G401 (cell line): Measurements from ENCODE around the gene CCDC88C. TPM values are rescaled to one million over a fixed set of nuclear protein-coding genes. Genes with fewer than 3 reads are reported as not detected.

Experiments used
- DNase-seq: peaks from one replicate; pipeline ENCODE4 v3.0.0-alpha.2; 2015; ENCODE audit warnings: low spot score
- in situ Hi-C: cut with HindIII; loops from 2 replicates; pipeline ENCODE4 v1.10.0; 2016; ENCODE audit warnings: low sequenced_read_pairs, mixed read lengths
- total RNA-seq: library from RNA; depleted of rRNA; stranded (reverse); fragments of >200 nt; shearing (Covaris generic); gene quantifications from 2 replicates; pipeline ENCODE4 v1.2.3, GENCODE V29; 2014

Gene CCDC88C
- total RNA-seq, 1 experiment from 2014 or later: 16.9 TPM

DNA sequence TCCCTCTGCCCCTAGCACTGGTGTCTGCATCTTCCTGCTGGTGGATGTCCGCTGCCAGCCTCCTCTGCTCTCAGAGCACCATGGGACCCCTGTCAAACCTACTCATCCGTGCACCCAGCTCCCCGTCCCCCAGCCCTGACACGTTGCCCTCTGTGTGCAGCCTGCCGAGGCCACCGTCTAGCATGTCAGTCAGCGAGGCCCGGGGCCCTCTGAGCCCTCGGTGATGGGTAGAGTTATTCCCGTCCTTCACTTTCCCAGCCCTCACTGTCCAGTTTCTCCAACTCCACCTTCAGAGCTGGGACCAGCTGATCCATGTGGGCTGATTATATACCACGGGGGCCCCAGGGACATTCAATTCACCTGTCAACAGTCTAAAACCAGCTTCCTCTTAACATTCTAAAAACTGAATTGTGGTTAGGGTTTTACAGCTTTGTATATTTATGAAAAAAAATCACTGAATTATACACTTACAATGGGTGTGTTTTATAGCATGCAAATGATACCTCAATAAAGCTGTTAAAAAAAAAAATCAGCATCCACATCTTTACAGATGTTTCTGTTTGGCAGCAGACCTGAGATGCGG, 61.3 kb downstream of the CCDC88C start:
- in situ Hi-C loops: no loop called here
- no peak for DNase-seq

DNA sequence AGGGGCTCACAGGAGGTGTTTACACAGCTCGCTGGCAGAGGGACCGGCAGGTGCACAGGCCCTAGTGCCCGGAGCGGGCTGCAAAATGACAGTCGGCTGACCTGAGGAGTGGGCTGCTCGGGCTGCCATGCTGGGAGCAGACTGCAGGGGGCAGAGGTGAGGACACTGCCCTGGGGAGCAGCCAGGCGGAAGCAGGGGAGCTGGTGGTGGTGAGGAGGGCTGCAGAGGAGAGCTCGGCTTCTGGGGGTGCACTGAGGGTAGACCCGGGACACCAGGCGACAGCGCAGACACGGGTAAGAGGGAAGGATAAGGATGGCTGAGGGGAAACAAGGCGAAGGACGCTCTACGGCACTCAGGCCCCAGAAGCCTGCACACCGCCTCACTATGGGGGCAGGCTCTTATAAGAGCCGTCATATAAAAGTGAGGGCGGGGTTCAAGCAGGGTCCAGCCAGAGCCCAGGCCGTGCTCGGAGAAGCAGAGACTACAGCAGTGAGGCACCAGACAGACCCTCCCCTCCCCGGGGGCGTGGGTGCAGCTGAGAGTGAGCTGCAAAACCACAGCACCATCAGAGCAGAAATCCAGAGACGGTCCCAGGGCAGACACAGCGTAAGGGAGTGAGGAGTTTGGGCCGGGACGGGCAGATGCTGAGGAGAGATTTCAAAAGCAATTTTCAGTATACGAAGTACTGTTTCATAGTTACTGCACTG, 62.5 kb downstream of the CCDC88C start:
- in situ Hi-C loops: no loop called here
- no peak for DNase-seq

DNA sequence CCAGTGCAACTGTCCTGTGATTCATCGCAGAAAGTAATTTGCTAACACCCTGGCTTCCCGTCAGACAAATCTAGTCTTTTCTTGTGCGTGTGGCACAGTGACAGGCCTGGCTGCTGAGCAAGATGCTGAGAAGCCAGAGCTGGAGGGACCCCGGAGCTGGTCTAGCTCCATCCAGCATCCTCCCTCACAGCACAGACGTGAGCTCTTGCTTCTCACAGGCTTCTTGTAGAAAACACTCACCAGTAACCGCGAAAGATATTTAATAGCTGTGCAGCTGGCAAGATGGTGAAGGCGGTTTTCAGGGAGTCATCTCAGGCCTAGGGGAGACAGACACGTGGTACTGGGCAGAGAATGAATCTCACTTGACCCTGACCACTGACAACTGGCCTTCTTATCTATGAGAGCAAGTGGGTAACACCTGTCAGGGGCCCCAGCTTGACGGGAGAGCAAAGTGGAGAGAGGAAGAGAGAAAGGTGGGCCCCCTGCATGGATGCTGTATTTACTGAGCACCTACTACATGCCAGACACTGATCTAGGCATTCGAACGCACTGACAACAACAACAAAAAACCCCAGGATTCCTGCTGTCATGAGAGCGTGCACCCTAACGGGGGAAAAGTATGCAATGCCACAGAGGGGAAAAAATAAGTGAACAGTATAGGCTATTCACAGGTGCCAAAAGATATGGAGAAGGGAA, 63.3 kb downstream of the CCDC88C start:
- no peak for DNase-seq
- in situ Hi-C loops: no loop called here

DNA sequence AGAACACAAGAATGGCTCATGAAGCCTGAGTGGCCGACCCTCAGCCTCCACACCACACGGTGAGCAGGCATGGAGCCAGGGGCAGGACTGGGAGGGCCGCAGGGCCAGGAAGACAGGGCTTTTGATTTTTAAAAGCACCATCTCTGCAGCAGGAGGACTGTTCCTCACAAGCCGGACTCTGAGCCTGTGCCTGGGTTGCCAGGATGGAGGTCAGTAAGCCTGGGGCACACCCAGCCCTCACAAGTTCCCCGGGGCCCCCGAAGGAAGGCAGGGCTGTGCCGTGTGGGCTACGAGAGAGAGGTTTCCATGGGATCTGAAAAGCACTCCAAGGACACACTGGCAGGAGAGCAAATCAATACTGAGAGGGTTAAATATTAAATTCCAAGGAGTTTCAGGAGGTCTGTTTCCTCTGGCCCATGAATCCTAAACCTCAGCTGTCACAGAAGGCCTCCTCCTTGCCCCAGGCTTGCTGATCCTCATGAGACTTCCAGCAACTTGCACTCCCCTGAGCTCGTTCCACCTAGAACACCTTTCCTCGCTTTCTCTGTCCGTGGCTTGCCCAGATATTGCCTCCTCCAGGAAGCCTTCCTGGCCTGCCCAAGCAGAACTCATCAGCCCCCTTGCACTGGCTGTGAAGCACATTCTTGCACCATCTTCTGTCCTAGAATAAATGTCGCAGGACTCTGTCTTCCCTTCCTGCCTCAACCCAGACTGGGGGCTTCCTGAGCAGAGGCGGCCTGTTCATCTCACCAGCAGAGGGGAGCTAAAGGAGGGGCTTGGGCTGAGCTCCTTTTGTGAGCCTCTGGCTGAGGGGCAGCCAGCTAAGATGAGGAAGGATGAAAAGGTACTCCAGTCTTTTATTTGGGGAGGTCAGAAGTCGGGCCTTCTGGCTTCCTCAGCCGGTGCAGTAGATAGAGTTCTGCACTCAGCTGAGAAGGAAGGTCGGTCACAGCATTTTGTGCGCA, 64.6 kb downstream of the CCDC88C start:
- in situ Hi-C loops: no loop called here
- no peak for DNase-seq

DNA sequence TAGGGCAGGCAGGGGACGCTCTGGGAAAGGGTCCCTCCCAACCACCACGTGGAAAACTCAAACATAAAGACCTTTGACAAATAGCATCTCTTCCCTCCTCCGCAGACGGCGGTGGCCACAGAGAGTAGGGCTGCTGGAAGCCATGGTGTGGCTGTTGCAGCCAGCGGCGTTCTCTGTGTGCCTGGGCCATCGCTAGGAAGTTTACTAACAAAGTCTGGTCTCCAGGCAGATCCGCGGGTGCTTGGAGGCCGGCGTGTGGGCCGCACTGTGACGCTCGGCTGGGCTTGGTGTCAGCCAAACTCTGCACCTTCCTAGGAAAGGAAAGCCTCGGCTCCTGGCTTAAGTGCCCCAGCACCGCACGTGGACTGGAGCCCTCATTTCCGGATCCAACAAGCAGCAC, 65.6 kb downstream of the CCDC88C start:
- in situ Hi-C loops: no loop called here
- no peak for DNase-seq

DNA sequence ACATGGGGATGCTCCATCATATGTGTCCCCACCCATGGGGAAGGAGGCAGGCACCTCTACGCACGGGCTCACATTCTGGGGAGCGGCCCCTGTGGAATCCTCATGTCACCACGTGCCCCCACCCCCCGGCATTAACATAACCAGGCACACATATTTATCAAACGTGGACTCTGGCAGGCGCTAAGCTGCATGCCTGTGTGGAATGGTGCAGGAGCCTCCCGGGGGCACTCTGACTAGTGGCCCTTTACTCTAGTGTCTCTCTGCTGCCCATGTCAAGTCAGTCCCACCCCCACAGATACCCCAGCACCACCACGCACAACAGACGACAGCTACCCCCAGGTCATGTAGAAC, 66.1 kb downstream of the CCDC88C start:
- no peak for DNase-seq
- in situ Hi-C loops: no loop called here

DNA sequence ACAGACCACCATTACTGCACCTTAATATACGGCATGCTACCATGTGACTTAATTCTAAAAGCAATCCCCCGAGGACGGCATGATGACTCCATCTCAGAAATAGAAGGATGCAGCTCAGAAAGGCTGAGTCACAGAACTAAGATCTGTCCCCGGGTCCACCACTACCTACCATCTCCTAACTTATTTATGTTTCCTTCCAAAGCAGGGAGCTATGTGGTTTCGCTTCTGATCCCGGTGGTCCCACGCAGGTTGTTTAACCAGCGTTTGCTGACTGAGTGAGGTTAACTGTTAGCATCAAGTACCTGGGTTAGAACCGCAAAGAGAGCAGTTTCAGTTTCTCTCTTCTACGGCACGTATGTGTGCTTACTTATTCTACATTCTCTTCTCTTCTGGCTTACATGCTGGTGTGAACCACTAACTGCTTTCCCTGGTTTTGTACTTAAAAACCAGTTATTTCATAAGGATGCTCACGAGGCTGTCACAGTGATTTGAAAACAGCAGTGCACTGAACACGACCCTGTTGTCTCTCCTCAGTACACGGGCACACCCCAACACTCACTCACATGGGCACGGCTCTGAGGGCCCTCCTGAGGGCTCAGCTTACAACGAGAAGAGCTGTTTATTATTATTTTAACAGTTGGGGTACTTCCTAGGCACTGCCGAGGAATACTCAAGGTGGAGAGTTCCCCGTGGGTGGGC, 66.7 kb downstream of the CCDC88C start:
- in situ Hi-C loops: no loop called here
- no peak for DNase-seq

DNA sequence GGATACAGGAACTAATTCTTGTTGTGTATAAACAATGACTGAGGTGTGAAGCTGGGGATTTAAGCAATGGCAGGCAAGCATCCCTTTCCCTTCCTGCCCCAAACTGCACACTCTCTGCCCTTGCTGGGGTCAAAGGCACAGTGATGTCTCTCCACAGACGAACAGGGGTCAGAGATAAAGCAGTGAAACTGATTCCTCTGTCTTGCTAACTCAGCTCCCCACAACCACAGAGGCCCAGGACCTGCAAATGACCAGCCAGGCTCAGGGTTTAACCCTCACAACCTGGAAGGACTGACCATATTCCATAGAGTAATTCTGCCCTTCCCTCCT, 67.2 kb downstream of the CCDC88C start:
- in situ Hi-C loops: no loop called here
- DNase-seq: no peak

DNA sequence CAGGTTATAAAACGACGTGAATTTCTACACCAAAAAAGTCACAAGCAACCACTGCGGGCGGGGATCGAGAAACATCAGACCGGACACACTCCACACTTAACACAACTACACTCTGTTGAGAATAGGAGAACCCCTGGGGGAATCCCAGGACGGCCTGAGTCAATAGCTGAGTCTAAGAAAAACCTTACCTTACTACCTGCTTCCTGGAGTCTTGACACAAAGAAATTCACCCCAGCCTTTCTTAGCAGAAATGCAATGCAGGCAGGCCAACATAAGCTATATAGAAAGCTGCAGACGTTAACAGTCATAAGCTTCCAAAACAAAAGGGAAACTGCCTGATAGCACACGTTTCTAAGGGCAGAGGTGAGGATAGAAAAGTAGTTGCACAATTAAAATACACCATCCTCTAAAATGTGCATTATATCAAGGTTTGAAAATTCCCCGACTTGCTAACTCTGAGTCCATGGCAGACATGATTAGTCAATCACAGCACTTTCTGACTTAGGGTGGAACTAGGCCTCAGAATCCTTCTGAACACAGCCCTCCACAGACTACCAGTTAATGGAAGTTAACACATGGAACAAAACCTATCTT, 68.0 kb downstream of the CCDC88C start:
- no peak for DNase-seq
- in situ Hi-C loops: no loop called here

DNA sequence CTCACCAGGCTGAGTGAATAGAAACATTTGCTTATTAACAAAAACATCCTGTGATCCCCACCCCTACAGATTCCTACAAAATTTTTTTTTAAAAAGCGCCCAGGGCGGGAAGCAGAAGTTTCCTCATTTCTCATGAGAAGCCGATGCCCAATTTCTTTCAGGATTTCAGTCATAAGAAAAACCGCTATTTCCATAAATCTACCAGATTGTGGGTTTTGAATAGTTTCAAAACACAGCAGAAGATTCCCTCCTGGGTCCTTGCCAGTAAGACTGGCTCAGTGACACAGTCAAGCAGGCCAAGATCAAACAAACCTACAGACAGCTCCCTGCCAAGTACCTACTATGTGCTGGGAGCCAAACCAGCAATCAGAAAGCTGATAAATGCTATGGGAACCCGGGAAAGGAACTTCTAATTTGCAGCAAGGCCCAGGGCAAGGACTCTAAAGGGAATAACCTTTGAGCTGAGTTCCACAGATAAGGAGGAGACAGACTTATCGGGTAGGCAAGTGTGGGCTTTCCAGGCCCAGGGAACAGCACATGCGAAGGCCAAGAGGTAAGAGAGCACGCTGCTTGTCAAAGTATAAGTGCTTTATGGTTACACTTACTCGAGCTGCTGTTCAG, 68.7 kb downstream of the CCDC88C start:
- DNase-seq: no peak
- in situ Hi-C loops: no loop called here

DNA sequence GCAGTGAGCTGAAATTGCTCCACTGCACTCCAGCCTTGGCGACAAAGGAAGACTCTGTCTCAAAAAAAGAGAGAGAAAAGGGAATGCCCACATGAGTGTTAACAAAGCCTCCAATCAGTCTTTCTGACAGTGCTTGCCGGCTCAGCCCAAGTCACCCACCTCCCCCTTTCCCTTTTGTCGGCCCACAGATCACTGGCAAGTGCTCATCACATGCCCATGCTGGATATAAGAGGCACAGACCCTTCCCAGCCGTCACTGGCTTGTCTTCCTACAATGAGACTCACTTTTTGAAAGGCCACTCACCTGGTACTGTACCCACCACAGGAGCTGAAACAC, 70.8 kb downstream of the CCDC88C start:
- DNase-seq: no peak
- in situ Hi-C loops: no loop called here

DNA sequence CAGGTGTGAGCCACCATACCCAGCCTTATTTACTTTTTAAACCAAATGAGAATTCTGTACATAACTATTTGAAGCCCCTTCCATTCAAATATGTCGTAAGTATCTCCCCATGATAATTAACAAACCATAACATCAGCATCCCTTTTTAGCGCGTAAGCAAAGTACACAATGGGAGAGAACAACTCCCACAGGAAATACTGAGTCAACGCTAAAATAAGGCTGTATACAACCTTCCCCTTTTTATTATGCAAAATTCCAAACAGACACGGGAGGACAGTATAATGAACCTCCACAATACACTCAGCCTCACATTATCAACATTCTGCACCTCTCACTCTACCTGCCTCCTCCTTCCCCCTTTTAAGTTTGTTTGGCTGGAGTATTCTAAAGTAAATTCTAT, 73.5 kb downstream of the CCDC88C start:
- in situ Hi-C loops: no loop called here

DNA sequence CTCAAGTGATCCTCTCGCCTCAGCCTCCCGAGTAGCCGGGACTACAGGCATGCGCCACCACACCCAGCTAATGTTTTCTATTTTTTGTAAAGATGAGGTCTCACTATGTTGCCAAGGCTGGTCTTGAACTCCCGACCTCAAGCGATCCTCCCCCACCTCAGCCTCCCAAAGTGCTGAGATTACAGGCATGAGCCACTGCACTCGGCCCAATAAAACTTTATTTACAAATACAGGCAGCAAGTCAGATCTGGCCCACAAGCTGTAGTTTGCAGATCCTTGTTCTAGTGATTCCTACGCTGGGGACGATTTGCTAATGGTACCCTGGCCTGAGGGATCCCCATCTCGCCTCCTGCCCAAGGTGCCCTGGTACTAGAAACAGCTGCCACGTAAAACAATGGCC, 74.6 kb downstream of the CCDC88C start:
- no peak for DNase-seq
- in situ Hi-C loops: no loop called here

More for the DNA sequence above, 73.5 kb downstream of the CCDC88C start:
- no peak for DNase-seq

DNA sequence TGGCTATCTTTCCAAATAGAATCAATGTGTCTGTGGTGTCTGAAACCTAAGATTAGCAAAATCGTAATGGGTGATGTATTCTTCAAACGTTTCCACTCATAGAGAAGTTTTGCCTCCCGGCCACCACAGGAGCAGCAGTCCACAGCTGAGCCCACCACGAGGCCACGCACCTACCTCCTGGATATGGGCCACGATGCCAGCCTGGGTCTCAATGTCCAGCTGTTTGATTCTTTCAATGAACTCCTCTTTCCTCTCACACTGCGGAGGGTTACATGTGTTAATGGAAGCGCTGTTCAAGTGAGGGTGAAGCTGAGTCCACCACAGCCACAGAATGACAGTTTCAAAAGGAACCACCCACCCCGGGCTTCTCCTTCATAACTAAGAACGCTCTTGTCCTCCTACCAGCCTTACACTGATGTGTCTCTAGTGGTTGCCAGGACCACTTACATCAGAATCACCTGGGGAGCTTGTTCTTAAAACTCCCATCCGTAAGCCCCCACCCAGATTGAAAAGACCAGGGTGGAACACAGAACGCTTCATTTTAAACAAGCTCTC, 75.3 kb downstream of the CCDC88C start:
- in situ Hi-C loops: no loop called here
- DNase-seq: no peak

DNA sequence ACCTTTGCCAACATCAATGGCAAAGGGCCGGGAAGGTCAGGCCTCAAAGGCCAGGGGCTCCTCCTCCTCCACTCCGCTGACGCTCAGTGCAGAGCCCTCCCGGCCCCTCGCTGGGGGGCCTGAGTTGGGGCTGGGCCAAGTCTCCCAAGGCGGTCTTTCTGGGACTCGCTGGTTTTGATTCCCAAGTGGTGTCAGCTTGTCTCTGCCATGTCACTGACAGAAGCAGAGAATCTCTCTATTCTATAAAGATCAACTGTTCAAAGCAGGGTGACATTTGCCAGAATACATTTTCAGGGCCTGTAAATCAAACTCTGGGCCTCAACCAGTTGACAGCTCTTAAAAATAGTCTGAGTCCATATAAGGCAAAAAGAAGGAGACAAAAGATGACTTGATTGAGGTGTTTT, 75.9 kb downstream of the CCDC88C start:
- DNase-seq: no peak
- in situ Hi-C loops: no loop called here

DNA sequence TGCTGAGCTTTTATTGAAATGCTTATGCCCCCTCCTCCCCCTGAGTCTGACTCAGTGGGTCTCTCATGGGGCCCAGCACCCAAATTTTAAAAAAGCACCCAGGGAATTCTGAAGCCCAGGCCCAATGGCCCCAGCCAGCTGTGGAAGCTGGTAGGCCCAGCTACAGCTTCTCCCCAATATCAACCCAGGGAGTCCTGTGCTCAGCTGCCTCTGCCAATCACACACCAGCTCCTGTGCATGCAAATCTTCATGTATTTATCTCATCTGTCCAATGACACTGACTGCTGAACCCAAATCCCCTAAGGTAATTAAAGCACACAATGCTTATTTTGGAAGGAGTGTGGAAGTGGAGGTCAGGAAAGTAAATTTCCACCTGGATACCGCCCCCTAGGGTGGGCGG, 76.3 kb downstream of the CCDC88C start:
- DNase-seq: no peak
- in situ Hi-C loops: no loop called here

DNA sequence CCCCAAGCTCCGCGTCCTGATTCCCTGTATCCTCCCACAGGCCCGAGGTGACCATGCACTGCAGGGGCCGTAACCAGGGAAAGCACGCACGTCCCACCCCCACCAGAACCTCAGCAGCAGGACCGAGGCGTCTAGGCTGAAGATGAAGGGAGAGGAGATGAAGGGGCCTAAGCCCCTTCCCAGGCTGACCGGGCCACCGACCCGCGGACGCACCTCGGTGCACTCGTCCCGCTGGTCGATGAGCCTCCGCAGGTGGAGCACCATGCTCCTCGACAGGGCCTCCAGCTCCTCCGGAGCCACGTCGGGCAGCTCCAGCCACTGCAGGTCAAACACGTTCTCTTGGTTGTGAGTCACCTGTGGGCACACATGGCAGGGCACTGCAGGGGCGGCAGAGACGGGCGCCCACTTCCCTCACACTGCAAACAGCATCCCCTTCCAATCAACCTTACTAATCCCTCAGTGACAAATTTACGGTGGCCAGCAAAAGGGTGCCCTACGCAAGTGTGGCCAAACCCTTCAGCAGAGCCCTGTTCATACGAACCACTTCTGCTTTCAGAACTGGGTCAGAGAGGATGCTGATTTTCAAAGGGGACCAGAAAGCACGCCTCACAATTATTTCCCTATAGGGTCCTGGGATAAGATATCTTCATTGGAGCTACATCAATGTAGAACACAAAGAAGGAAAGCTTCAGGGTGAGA, 77.8 kb downstream of the CCDC88C start:
- in situ Hi-C loops: no loop called here
- no peak for DNase-seq

DNA sequence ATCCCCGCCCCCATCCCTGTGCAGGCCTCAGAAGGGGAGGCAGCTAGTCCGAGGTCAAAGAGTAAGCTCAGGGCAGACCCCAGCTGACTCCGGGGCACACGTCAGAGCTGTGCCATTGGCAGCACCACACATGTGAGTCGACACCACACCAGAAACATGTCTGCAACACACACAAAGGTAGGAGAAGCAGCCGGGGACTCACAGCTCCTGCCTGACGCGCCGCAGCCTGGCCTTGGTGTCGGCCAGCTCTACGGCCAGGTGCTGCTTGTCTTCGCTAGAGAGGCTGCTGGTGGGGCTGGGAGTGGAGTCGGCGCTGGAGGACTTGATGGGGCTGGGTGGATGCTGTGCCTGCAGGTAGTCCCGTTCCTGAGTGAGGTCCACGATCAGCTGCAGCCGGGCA, 78.5 kb downstream of the CCDC88C start:
- no peak for DNase-seq

More for the DNA sequence above, 78.5 kb downstream of the CCDC88C start:
- in situ Hi-C loops: no loop called here
